GM19372 (cell line): ENCODE data around the gene LLGL1.
"Not testable (repeated sequence)": the region's sequence is repeated elsewhere in the genome, so short reads cannot be mapped to it uniquely, and the experiment has no call there.

Source experiments
- ATAC-seq: cut with Tn5 transposase; IDR thresholded peaks from one replicate; pipeline ENCODE4 v1.9.1; 2021; ENCODE audit warnings: mild to moderate bottlenecking, low read depth, moderate library complexity; ENCODE audit not compliant: unreplicated experiment

Gene LLGL1

GRCh38 chr17:18191967-18192366, 33.5 kb upstream of the LLGL1 start:
- no peak for ATAC-seq

- ATAC-seq = no peak
Observed at GRCh38 chr17:18194394-18194793, 31.0 kb upstream of the LLGL1 start.

GRCh38 chr17:18194804-18195203, 30.6 kb upstream of the LLGL1 start:
- ATAC-seq = no peak

GRCh38 chr17:18195246-18195645, 30.2 kb upstream of the LLGL1 start:
- ATAC-seq = no peak

- ATAC-seq = no peak
Observed at GRCh38 chr17:18197535-18198194, 27.8 kb upstream of the LLGL1 start.

GRCh38 chr17:18198530-18198929, 26.9 kb upstream of the LLGL1 start:
- no peak for ATAC-seq

GRCh38 chr17:18201108-18201507, 24.3 kb upstream of the LLGL1 start:
- ATAC-seq = no peak

GRCh38 chr17:18203308-18203707, 22.1 kb upstream of the LLGL1 start:
- ATAC-seq = no peak

- ATAC-seq = no peak
Observed at GRCh38 chr17:18205861-18206260, 19.6 kb upstream of the LLGL1 start.

- ATAC-seq = no peak
Observed at GRCh38 chr17:18206962-18207361, 18.5 kb upstream of the LLGL1 start.

- no peak for ATAC-seq
Observed at GRCh38 chr17:18208092-18208491, 17.3 kb upstream of the LLGL1 start.

- no peak for ATAC-seq
Observed at GRCh38 chr17:18213666-18214270, 11.7 kb upstream of the LLGL1 start.

- not testable (repeated sequence) for ATAC-seq
Observed at GRCh38 chr17:18216906-18217305, 8.5 kb upstream of the LLGL1 start.

- ATAC-seq = no peak
Observed at GRCh38 chr17:18217412-18218015, 7.9 kb upstream of the LLGL1 start.

GRCh38 chr17:18218756-18219415, 6.5 kb upstream of the LLGL1 start:
- ATAC-seq = no peak

GRCh38 chr17:18224053-18224386, 1.4 kb upstream of the LLGL1 start:
- no peak for ATAC-seq

- ATAC-seq = no peak
Observed at GRCh38 chr17:18224387-18225120, 881 bp upstream of the LLGL1 start.

- peak; percentile 10 for ATAC-seq
Observed at GRCh38 chr17:18225642-18226283, 328 bp downstream of the LLGL1 start.

GRCh38 chr17:18226284-18226945, 980 bp downstream of the LLGL1 start:
- no peak for ATAC-seq

- no peak for ATAC-seq
Observed at GRCh38 chr17:18227635-18228034, 2.2 kb downstream of the LLGL1 start.
